IMR-90 (cell line): ENCODE data around the gene LCA5L.

Source experiments
- CEBPB ChIP-seq: IDR thresholded peaks from 2 replicates; pipeline ENCODE4 v1.6.1; 2012; ENCODE audit warnings: low read depth, low read length, improper control_type of control experiment
- ELK1 ChIP-seq: fragments of 150-350 bp; IDR thresholded peaks from 2 replicates; pipeline ENCODE4 v1.6.1; 2016; ENCODE audit warnings: low read depth, mild to moderate bottlenecking, low read length, moderate library complexity, borderline replicate concordance
- MAZ ChIP-seq: IDR thresholded peaks from 2 replicates; pipeline ENCODE4 v1.6.1; 2012; ENCODE audit warnings: low read depth, mild to moderate bottlenecking, low read length, improper control_type of control experiment, moderate library complexity, borderline replicate concordance
- POLR2A ChIP-seq: IDR thresholded peaks from 2 replicates; pipeline ENCODE4 v1.6.1; 2012; ENCODE audit warnings: mild to moderate bottlenecking, low read depth, low read length
- RFX5 ChIP-seq: IDR thresholded peaks from 2 replicates; pipeline ENCODE4 v1.8.0; 2012; ENCODE audit warnings: low read depth, mild to moderate bottlenecking, low read length, moderate library complexity
- SMC3 ChIP-seq: fragments of 150-350 bp; IDR thresholded peaks from 2 replicates; pipeline ENCODE4 v1.6.1; 2016; ENCODE audit warnings: low read depth, mild to moderate bottlenecking, antibody characterized with exemption, low read length, moderate library complexity
- USF2 ChIP-seq: fragments of 150-350 bp; IDR thresholded peaks from 2 replicates; pipeline ENCODE4 v1.6.1; 2017; ENCODE audit warnings: mild to moderate bottlenecking, antibody characterized with exemption, low read length, low read depth
- TF ChIP-seq, protein P1 (sequence below): conservative IDR thresholded peaks from 2 replicates; pipeline ENCODE4 v1.5.1; 2012; ENCODE audit warnings: mild to moderate bottlenecking, low read depth, low read length, improper control_type of control experiment

DNA sequence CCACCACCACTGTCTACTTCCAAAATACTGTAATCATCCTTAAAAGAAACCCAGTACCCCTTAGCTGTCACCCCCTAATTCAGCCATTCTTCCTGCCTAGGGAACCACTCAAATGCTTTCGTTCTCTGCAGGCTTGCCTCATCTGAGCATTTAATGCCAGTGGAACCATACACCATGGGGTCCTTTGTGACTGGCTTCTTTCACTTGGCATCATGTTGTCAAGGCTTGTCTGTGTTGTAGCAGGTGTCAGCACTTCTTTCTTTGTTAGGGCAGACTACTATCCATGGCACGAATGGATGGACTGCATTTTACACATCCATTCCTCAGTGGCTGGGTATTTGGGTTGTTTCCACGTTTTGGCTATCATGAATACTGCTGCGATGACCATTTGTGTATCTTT lies 34.7 kb upstream of the LCA5L start:
- TF ChIP-seq ELK1 (no peak), MAZ (no peak), CEBPB (no peak), RFX5 (no peak), USF2 (no peak), POLR2A (no peak), SMC3 (no peak)
- TF ChIP-seq, protein P1, sequence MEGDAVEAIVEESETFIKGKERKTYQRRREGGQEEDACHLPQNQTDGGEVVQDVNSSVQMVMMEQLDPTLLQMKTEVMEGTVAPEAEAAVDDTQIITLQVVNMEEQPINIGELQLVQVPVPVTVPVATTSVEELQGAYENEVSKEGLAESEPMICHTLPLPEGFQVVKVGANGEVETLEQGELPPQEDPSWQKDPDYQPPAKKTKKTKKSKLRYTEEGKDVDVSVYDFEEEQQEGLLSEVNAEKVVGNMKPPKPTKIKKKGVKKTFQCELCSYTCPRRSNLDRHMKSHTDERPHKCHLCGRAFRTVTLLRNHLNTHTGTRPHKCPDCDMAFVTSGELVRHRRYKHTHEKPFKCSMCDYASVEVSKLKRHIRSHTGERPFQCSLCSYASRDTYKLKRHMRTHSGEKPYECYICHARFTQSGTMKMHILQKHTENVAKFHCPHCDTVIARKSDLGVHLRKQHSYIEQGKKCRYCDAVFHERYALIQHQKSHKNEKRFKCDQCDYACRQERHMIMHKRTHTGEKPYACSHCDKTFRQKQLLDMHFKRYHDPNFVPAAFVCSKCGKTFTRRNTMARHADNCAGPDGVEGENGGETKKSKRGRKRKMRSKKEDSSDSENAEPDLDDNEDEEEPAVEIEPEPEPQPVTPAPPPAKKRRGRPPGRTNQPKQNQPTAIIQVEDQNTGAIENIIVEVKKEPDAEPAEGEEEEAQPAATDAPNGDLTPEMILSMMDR = no peak
